AG04450 (cell line): ENCODE results near the gene CX3CL1. TPM values are rescaled to one million over a fixed set of nuclear protein-coding genes. Genes with fewer than 3 reads are reported as not detected.

ENCODE experiments used
- CTCF ChIA-PET: fragments of 300-600, 350-600 bp; formaldehyde crosslinking; extraction: SDS; loops from one replicate; lab custom pipeline; 2022; ENCODE audit warnings: antibody characterized with exemption, inconsistent platforms; lab: Charles Lee
- POLR2A ChIA-PET: fragments of 350-600 bp; formaldehyde crosslinking; extraction: SDS; loops from one replicate; lab custom pipeline; 2021; ENCODE audit warnings: antibody characterized with exemption, inconsistent platforms; lab: Yijun Ruan, JAX
- DNase-seq: peaks from one replicate; pipeline ENCODE4 v3.0.0-alpha.2; 2011; ENCODE audit warnings: low read depth, low spot score
- H3K27ac ChIP-seq: one replicate; pipeline ENCODE4 v1.5.1; 2012; ENCODE audit warnings: low read depth, low read length, control low read depth
- H3K27me3 ChIP-seq: one replicate; pipeline ENCODE4 v1.6.0; 2012; ENCODE audit warnings: low read length; ENCODE audit not compliant: control insufficient read depth, insufficient read depth
- H3K4me3 ChIP-seq: 2 replicates; pipeline ENCODE4 v1.5.1; 2011; ENCODE audit warnings: mild to moderate bottlenecking, low read depth, low read length, control low read depth
- H3K9me3 ChIP-seq: 2 replicates; pipeline ENCODE4 v1.5.1; 2012; ENCODE audit warnings: low read length; ENCODE audit not compliant: control insufficient read depth, insufficient read depth
- CTCF ChIP-seq: IDR thresholded peaks from 2 replicates; pipeline ENCODE4 v1.5.1; 2011; ENCODE audit warnings: low read depth, low read length, control low read depth, inconsistent platforms
- polyA plus RNA-seq: library from polyadenylated mRNA; depleted of rRNA; stranded (reverse); fragments of >200 nt; gene quantifications from 2 replicates; pipeline ENCODE4 v1.2.3, GENCODE V29; 2011

The CX3CL1 gene
- polyA plus RNA-seq, 1 experiment, result 0.48 TPM

DNA sequence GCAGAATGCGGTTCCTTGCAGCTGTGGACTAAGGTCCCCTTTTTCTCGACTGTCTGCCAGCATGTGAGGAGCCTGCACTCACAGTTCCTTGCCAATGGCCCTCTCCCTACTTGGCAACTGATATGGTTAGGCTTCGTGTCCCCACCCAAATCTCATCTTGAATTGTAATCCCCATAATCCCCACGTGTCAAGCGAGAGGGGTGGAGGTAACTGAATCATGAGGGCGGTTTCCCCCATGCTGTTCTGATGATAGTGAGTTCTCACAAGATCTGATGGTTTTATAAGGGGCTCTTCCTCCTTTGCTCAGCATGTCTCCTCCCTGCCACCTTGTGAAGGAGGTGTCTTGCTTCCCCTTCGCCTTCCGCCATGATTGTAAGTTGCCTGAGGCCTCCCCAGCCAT lies 55.0 kb downstream of the CX3CL1 start:
- Histone ChIP-seq H3K4me3 (no peak overlapping the region), H3K27ac (no peak overlapping the region), H3K27me3 (no peaks in the 10 kb centered on the region), H3K9me3 (no peaks in the 10 kb centered on the region)
- ChIA-PET CTCF (interaction anchor here (1.5 kb wide), 1 partner anchor 9 kb away, joined by 6 read pairs; no protein-coding TSS in a partner anchor), POLR2A (no interaction called here)
- no peak for DNase-seq
- TF ChIP-seq CTCF, result no peak

DNA sequence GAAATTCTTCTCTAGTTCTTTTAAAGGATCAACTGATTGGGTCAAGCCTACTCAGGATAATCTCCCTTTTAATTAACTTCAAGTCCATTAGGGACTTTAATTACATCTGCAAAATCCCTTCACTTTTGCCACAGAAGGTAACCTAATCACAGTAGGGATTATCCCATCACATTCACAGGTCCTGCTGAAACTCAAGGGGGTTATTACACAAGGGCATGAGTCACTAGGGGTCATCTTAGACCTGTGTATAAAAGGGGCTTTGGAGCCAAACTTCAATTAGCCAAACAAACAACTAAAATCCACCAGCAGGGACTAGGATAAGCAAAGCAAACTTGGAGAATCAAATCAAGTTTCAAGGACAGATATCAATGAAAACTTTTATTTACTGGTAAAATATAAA lies 55.5 kb downstream of the CX3CL1 start:
- H3K27ac ChIP-seq, result no peak overlapping the region
- ChIA-PET CTCF (no interaction called here), POLR2A (no interaction called here)
- H3K9me3 ChIP-seq, result no peaks in the 10 kb centered on the region
- H3K27me3 ChIP-seq, result no peaks in the 10 kb centered on the region
- DNase-seq, result no peak
- H3K4me3 ChIP-seq, result no peak overlapping the region
- TF ChIP-seq CTCF, result no peak

GRCh38 chr16:57430955-57431354 lies 58.7 kb downstream of the CX3CL1 start:
- no peaks in the 10 kb centered on the region for H3K27me3 ChIP-seq
- no peak overlapping the region for H3K4me3 ChIP-seq
- ChIA-PET POLR2A (no interaction called here), CTCF (interaction anchor here (1.8 to 4.1 kb wide), 3 partner anchors 8 to 32 kb away, joined by 8 to 16 read pairs (median 15); partner anchors contain the start of gene POLR2C)
- H3K27ac ChIP-seq, result no peak overlapping the region
- no peak for DNase-seq
- TF ChIP-seq CTCF, result no peak
- H3K9me3 ChIP-seq, result no peaks in the 10 kb centered on the region

DNA sequence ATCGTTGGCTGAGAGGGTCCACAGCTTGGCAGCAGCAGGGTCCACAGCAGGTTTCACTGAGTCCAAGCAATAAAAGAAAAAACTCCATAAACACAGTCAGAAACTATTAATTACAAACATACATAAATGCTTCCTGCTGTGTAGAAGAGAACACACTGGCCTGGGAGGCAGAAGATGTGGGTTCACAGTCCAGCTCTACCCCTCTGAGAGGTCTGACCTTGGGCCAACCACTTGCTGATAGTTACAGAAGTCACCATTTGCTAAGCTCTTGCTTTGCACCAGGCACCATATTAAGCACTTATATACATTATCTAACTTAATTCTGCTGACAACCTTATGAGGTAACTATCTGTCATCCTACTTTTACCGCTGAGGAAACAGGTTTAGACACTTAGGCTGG lies 60.2 kb downstream of the CX3CL1 start:
- ChIA-PET CTCF (interaction anchor here (0.5 to 4.1 kb wide), 7 partner anchors 10 to 625 kb away, joined by 3 to 16 read pairs (median 8); partner anchors contain the start of gene POLR2C), POLR2A (no interaction called here)
- Histone ChIP-seq H3K9me3 (no peaks in the 10 kb centered on the region), H3K27me3 (no peaks in the 10 kb centered on the region), H3K27ac (no peak overlapping the region), H3K4me3 (no peak overlapping the region)
- TF ChIP-seq CTCF, result no peak
- DNase-seq, result no peak

DNA sequence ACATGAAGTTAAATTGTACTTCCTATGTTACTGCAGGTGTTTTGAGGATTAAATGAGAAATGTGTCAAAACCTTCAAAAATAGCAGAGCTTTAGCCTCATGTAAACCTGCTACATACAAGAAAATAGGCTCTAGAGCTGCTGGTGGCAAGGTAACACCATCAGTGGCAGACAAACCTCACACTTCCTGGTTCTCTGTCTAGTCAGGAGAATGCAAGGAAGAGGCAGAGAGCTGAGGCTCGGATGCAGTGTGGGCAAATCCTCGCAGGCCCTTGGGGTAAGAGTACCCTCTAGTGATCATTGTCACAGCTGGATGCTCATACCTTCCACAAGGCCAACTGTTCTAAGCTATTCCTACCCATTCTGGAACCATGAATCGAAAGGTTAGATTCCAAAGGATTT lies 60.7 kb downstream of the CX3CL1 start:
- H3K4me3 ChIP-seq, result no peak overlapping the region
- no peaks in the 10 kb centered on the region for H3K9me3 ChIP-seq
- POLR2A ChIA-PET, result interaction anchor here (0.6 kb wide), 1 partner anchor 198 kb away, joined by 3 read pairs; no protein-coding TSS in a partner anchor
- no peak for TF ChIP-seq CTCF
- no peak for DNase-seq
- CTCF ChIA-PET, result interaction anchor here (0.5 to 2.7 kb wide), 5 partner anchors 10 to 625 kb away, joined by 3 to 15 read pairs (median 7); no protein-coding TSS in a partner anchor
- no peaks in the 10 kb centered on the region for H3K27me3 ChIP-seq
- no peak overlapping the region for H3K27ac ChIP-seq
